ENCODE data around the gene TWF2. TPM values are rescaled to one million over a fixed set of nuclear protein-coding genes. Genes with fewer than 3 reads are reported as not detected.

The TWF2 gene
- total RNA-seq, 1 experiment from 2014 or later, result 44.8 TPM

DNA sequence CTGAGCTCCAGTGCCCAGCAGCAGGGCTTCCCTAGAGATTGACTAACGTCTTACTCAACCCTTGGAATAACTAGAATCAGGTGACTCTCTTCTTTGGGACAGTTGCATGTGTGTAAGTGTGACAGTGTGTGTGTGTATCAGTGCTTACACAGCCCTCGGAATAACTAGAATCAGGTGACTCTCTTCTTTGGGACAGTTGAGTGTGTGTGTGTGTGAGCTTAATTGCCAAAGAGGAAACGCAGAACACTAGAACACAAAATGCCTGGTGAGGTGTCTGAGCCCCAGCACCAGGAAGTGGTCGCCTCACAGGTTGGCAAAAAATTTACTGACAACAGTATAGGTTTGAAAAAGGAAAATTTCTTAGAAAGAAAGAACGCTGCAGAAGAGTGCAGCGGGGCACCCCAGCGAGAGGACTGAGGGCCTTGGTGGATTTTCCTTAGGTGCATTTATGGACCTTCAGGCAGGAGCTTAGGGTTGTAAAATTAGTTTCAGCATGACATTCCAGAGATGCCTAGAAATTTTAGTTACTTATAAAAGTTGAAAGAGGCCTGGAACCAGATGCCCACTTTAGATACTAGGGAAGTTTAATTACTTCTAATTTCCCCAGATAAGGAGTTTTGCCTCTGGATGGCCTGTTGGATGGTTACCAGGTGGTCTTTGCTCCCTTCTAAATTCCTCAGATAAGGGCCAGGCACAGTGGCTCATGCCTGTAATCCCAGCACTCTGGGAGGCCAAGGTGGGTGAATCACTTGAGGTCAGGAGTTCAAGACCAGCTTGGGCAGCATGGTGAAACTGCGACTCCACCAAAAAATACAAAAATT is 43.2 kb upstream of the TWF2 start:
- Histone ChIP-seq H2BK5ac (ENCODE audit: insufficient read length, low read length) (no peak overlapping the region), H3K79me1 (ENCODE audit: insufficient read depth, low read depth, low read length, poor library complexity, severe bottlenecking) (no peaks in the 10 kb centered on the region), H3K23me2 (ENCODE audit: insufficient read length, low read depth, low read length, poor library complexity, severe bottlenecking) (peaks cover 8% of the 10 kb centered on the region), H2BK20ac (ENCODE audit: low read depth, low read length, poor library complexity, severe bottlenecking) (no peak overlapping the region), H3K9ac (ENCODE audit: extremely low read depth, insufficient read length, low read length) (no peak overlapping the region), H3K18ac (ENCODE audit: insufficient read length, low read depth, low read length) (no peak overlapping the region), H2BK12ac (ENCODE audit: insufficient read length, low read depth, low read length) (no peak overlapping the region), H3T11ph (ENCODE audit: low read length) (no peak overlapping the region), H4K5ac (ENCODE audit: insufficient read length, low read depth, low read length) (no peak overlapping the region), H3K9me3 (ENCODE audit: control insufficient read depth, low read depth, low read length) (no peaks in the 10 kb centered on the region), H4K20me1 (ENCODE audit: control insufficient read depth, insufficient read depth, insufficient read length) (no peaks in the 10 kb centered on the region), H3K14ac (ENCODE audit: insufficient read depth, low read length) (no peak overlapping the region), H2BK15ac (ENCODE audit: low read depth, low read length) (no peak overlapping the region), H3K4me1 (ENCODE audit: insufficient read depth, low read length) (no peaks in the 10 kb centered on the region), H3K27me3 (ENCODE audit: insufficient read depth, low read length) (no peaks in the 10 kb centered on the region), H3K79me2 (ENCODE audit: insufficient read depth, low read length) (peaks cover 6% of the 10 kb centered on the region; the same call in 1 of the 2 replicates), H3K23ac (ENCODE audit: insufficient read length, low read depth, low read length) (no peak overlapping the region), H4K91ac (ENCODE audit: insufficient read length, low read depth, low read length) (no peak overlapping the region), H3K4ac (ENCODE audit: low read depth, low read length) (no peak overlapping the region), H2AK5ac (ENCODE audit: insufficient read length, low read length) (no peak overlapping the region), H4K8ac (replicated peaks; ENCODE audit: insufficient read length, low read depth, low read length) (no peak overlapping the region), H2AFZ (ENCODE audit: low read length) (no peak overlapping the region), H3K27ac (ENCODE audit: insufficient read length, low read depth, low read length) (no peak overlapping the region), H3K4me2 (ENCODE audit: insufficient read depth, insufficient read length, low read length) (no peak overlapping the region), H2BK120ac (ENCODE audit: low read depth, low read length, poor library complexity, severe bottlenecking) (no peak overlapping the region), H3K56ac (ENCODE audit: insufficient read length, low read depth, low read length) (no peak overlapping the region)
- no peaks in the 10 kb centered on the region for H3K27me3 Mint-ChIP-seq (ENCODE audit: low read depth)
- H3K4me3 Mint-ChIP-seq, result no peak overlapping the region
- no peak for DNase-seq
- no CpG with 5 or more reads among the region's 8 CpGs for WGBS (ENCODE audit: extremely low coverage, insufficient read length, low lambda C conversion rate)
- H3K4me1 Mint-ChIP-seq, result peaks cover 19 to 23% of the 10 kb centered on the region in 2 experiments
- 0 out of 5 replicates have a peak, but pooled peaks cover 0 to 3% of the 10 kb centered on the region in 2 experiments for H3K9me3 Mint-ChIP-seq
- TF ChIP-seq, protein P1, sequence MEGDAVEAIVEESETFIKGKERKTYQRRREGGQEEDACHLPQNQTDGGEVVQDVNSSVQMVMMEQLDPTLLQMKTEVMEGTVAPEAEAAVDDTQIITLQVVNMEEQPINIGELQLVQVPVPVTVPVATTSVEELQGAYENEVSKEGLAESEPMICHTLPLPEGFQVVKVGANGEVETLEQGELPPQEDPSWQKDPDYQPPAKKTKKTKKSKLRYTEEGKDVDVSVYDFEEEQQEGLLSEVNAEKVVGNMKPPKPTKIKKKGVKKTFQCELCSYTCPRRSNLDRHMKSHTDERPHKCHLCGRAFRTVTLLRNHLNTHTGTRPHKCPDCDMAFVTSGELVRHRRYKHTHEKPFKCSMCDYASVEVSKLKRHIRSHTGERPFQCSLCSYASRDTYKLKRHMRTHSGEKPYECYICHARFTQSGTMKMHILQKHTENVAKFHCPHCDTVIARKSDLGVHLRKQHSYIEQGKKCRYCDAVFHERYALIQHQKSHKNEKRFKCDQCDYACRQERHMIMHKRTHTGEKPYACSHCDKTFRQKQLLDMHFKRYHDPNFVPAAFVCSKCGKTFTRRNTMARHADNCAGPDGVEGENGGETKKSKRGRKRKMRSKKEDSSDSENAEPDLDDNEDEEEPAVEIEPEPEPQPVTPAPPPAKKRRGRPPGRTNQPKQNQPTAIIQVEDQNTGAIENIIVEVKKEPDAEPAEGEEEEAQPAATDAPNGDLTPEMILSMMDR (conservative IDR thresholded peaks at IDR 0.05), result no peak
- H3K27ac Mint-ChIP-seq, result no peak overlapping the region
- peaks cover 5 to 7% (median 5%) of the 10 kb centered on the region in 3 experiments; a peak in 6 of 7 replicates for H3K36me3 Mint-ChIP-seq (ENCODE audit: insufficient read depth in 1 of 3, low read depth in 3 of 3)
